VCaP (cell line): Measurements from ENCODE around the gene KCND3.

Experiments used
- H3K27ac ChIP-seq: fragments of 450-650 bp; 2 replicates; pipeline ENCODE4 v1.5.1; 2017
- TF ChIP-seq, protein P1 (sequence below): fragments of 450-650 bp; conservative IDR thresholded peaks from 2 replicates; pipeline ENCODE4 v1.5.1; 2017; ENCODE audit warnings: mild to moderate bottlenecking, moderate library complexity

KCND3 gene

DNA sequence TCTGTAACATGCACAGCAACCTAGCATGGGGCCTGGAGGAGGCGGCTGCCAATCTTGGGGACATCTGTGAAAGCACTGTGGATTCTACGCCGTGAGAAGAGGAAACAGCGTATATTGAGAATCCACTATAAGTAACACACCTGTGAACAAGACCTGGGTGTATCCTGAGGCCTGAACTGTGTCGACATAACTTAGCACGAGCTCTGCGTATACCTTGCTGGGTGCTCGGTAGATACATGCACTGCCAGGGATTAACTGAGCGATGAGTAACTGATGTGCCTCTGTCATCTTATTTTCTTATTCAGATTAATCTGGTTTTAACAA, 175.2 kb downstream of the KCND3 start:
- TF ChIP-seq, protein P1, sequence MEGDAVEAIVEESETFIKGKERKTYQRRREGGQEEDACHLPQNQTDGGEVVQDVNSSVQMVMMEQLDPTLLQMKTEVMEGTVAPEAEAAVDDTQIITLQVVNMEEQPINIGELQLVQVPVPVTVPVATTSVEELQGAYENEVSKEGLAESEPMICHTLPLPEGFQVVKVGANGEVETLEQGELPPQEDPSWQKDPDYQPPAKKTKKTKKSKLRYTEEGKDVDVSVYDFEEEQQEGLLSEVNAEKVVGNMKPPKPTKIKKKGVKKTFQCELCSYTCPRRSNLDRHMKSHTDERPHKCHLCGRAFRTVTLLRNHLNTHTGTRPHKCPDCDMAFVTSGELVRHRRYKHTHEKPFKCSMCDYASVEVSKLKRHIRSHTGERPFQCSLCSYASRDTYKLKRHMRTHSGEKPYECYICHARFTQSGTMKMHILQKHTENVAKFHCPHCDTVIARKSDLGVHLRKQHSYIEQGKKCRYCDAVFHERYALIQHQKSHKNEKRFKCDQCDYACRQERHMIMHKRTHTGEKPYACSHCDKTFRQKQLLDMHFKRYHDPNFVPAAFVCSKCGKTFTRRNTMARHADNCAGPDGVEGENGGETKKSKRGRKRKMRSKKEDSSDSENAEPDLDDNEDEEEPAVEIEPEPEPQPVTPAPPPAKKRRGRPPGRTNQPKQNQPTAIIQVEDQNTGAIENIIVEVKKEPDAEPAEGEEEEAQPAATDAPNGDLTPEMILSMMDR, result no peak

DNA sequence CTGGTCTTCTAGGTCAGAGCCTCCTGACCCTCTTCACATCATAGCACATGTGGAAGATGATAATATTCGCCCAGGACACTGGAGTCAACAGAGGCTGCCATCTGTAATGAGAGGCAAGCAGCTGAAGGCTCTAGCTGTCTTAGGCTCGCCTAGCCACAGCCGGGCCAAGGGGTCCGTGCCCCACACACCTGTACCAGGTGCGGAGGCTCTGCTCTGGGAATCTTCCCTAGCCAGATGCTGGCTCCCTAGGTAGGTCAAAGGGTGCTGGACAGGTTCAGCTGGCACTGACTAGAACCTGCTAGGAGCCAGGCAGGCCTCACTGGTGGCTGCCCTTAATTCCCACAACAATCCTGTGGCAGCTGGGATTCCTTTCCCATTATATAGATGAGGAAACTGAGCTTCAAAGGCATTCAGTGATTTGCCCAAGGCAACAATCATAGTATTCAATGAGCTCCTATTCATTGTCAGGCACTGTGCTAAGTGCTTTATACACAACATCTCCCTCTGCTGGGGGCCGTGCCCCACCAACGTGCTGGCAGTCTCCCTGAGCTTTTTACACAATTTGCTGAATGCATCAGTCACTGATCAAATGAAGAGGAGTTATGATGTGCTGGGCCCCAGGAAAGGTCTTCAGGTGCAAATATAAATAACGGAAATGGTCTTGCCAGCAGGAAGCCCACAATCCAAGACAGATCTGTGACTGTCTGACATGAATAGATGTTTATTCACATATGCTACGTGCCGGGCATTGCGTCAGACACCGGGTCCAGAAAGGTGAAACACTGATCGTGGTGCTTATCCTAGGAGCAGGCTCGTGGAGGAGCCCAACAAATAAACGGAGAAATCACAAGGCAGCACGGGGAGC, 175.8 kb downstream of the KCND3 start:
- TF ChIP-seq, protein P1, result no peak
- H3K27ac ChIP-seq, result no peak overlapping the region

More for the DNA sequence above, 175.2 kb downstream of the KCND3 start:
- no peak overlapping the region for H3K27ac ChIP-seq

DNA sequence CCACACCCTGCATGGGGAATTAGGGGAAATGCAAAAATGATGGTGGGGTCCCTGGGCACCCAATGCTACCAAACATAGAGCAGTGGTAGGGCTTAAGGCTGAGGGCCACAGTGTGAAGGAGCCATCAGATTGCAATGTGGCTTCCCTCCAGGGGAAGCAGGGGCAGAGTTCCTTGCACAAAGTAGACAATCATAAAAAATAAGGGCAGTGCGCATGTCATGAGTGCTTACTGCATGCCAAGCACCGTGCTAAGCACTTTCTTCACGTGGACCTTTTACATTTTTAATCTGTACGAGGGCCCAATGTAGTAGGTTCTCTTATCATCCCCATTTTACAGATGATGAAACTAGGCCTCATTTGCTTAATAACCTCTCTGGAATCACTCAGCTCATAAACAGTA, 177.2 kb downstream of the KCND3 start:
- TF ChIP-seq, protein P1, result no peak
- no peak overlapping the region for H3K27ac ChIP-seq

DNA sequence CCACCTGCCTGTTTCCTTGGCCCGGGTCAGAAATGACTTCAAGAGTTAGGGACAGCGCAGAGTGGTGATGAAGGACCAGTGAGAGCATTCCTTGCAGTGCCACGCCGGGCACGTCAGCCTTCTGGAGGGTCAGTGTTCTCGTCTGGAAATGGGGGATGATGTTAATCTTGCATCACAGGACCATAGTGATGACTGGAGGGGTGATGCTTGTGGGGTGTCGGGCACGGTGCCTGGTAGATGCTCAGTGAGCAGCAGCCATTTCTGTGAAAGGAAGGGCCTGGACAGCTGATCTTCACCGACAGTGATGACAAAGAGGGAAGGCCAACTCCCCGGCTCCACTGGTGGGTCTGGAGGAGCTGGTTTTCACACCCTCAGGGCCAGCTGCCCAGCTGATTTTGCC, 177.6 kb downstream of the KCND3 start:
- TF ChIP-seq, protein P1, result no peak

DNA sequence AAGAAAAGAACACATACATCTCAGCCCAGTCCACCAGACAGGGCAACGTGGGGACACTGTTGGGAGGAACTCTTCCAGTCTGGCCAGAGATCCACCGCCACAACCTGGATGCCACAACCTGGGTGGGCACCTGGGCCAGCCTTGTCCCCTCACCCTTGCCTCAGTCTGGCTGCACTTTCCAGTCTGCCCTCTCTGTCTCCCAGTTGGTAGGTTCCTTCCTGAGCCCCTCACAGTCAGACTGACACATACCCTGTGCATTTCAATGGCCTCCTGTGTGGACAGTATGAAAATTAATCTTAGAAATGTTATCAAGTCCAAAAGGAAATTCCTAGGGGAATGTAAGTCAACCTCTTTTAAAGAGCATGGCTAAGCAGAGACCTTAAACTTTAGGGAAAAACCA, 184.2 kb downstream of the KCND3 start:
- H3K27ac ChIP-seq, result no peak overlapping the region
- TF ChIP-seq, protein P1, result no peak

More for the DNA sequence above, 177.6 kb downstream of the KCND3 start:
- H3K27ac ChIP-seq, result no peak overlapping the region

DNA sequence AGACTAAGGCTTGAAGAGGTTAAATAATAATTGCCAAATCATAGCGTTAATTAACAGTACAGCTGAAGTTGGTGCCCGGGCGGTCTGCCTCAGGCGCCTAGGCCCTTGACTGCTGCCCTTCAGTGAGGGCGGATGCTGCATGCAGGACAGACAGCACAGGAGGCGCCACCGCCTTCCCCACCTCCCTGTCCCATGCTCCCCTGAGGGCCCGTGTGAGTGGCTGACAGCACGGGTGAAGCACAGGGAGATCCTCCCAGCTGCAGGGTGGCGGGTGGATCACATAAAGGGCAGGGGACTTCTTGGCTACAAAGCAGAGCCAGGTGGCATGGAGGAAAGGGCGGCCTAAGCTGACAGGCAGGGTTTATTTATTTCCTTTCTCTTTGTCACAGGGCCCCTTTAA, 184.7 kb downstream of the KCND3 start:
- TF ChIP-seq, protein P1, result no peak
- no peak overlapping the region for H3K27ac ChIP-seq

DNA sequence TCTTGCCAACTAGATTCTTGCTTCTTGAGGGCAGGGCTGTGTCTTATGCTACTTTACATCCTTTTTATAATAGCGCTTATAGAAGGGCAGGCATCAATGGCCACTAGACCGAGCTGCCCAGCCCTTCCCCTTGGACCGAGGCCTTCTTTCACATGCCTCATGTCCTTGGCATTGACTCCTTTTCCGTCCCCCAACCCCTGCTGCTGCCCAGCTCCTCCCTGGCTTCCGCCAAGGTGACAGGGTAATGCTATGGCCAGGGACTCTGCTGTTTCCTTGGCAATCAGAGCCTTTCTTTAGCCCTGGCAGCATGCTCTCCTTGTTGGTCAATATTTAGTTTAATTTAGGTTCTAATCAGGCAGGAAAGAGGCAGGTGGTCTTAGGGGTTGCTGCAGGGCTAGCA, 185.5 kb downstream of the KCND3 start:
- H3K27ac ChIP-seq, result no peak overlapping the region
- TF ChIP-seq, protein P1, result no peak
